DMS53 (cell line): Measurements from ENCODE around the gene NKAPL.
A peak's percentile ranks its signal among the peaks of the same experiment; 100 is the strongest.

Experiments used
- DNase-seq: peaks from one replicate; lab custom pipeline; 2025; lab: John Stamatoyannopoulos, UW

The NKAPL gene

DNA sequence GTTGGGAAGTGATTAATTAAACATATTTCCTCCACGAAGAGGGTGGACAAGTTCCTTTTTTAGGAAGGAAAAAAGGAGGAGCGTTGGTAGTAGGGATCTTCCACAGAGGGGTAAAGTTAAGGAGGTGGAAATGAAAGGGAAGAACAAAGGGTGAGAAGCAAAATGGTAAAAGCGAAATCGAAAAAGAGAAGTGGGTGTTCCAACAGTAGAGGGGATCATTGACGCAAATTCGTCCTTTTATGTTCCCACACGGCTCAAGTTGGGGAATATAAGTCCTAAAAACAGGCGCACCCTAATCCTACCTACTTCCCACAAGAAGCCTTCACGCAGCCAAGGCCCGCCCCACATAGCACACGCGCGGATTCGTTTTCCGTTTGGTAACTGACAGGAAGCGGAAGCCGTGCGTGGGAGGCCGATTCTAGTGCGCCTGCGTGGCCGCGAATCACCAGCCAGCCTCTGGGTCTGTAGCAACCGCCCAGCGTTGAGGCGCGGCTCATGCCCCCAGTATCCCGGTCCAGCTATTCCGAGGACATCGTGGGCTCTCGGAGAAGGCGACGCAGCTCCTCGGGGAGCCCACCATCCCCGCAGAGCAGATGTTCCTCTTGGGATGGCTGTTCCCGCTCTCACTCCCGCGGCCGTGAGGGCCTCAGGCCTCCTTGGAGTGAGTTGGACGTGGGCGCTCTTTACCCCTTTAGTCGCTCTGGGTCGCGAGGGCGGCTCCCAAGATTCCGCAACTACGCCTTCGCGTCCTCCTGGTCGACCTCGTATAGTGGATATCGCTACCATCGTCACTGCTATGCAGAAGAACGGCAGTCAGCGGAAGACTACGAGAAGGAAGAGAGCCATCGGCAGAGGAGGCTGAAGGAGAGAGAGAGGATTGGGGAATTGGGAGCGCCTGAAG is at the start of gene NKAPL:
NKAPL (plus strand) TSS at position 421 of the 901 bp plus-strand sequence; CDS start at position 496, 75 bp downstream.
- DNase-seq, result no peak

GRCh38 chr6:28209753-28210535 is 49.2 kb upstream of the NKAPL start:
- DNase-seq, result no peak

GRCh38 chr6:28211840-28212509 is 47.1 kb upstream of the NKAPL start:
- DNase-seq, result no peak

DNA sequence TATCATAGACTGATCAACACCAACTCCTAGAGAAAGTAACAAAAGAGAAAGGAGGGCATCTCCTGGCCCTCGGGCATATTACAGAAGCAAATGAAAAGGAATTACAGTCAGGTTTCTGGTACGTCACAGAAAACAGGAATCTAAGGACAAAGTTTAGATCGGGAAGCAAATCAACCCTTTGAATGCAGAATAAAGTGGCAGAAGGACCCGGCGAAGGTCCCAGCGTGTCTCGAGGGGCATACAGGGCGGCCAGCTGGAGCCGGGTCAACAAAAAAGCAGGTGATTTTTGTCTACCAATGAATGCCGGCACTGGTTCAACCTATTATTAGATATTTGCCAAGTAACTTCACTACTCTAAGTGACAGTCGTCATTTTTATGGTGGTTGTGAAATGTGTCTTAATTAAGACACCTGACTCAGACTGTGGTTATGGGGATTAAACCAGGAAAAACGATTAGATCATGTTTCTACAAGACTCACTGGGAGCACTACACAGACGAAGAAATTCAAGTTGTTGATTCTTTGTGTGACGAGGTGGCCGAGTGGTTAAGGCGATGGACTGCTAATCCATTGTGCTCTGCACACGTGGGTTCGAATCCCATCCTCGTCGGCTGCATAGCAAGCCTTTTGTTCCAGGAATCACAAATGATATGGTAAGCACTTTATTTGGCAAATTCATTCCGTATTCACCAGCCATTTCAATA is 46.4 kb upstream of the NKAPL start:
- DNase-seq, result peak; percentile 91

DNA sequence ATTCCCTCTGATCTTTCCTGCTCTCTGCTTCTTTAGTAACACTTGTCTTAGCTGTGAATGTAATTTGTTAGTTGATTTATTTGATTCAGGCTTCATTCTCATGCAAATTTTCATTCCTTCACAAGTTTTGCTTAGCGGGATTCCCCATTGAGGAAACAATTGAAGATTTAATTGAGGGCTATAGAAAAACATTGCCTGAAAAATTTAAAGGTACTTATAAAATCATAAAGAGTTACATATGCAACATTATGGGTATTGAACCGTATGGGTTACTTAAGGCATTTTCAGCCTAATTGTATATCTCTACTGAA is 45.9 kb upstream of the NKAPL start:
- no peak for DNase-seq

DNA sequence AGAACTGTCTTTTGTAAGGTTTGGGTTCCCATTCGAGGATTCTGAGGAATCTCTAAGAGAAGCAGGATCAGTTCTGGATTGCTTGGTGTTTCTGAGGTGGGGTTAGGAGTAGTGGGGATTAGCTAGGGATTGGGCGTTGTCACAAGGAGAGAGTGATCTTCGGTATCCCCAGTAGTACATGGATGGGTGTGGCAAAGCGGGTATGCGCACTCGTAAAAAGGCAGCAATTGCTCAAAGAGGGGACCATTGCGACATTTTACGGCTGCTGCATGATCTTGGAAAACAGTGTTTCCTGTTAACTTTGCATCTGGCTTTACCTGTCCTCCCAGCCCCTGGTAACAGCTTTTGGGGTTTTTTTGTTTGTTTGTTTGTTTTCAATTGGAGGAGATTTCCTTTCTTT is 43.7 kb upstream of the NKAPL start:
- no peak for DNase-seq

GRCh38 chr6:28217890-28218289 is 41.2 kb upstream of the NKAPL start:
- DNase-seq, result no peak

GRCh38 chr6:28218312-28219248 is 40.5 kb upstream of the NKAPL start:
- DNase-seq, result peak; percentile 91

- DNase-seq, result no peak
Observed at GRCh38 chr6:28220257-28221133, 38.6 kb upstream of the NKAPL start.

DNA sequence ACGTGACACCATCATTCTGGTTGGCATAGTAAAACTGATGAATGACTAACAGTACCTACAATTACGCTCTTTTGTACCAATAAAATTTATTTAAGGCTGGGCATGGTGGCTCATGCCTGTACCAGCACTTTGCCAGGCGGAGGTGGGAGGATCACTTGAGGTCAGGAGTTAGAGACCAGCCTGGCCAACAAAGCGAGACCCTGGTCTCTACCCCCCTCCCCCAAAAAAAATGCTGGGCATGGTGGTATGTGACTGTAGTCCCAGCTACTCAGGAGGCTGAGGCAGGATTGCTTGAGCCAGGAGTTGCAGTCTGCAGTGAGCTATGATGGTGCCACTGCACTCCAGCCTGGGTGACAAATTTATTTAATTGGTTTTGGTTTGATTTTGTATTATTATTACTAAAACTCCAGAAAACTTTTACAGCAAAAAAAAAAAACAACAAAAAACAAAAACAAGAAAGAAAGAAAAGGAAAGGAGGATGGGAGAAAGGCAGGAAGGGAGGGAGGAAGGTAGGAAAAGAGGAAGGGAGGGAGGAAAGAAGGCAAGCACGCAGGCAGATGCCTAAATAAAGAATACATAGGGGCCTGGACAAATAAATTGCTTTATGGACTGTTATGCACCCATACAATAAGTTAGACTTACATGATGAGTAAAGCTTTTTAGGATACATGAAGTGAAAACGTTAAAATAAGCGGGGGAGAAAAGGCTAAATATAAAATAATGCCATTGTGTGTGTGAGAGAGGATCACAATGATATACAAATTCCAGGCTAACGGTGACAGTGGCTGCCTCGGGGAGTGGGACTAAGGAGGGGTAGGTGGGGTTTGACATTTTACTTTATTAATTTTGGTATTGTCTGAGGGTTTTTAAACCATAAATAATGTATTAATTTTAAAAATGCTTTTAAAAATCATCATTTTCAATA is 34.7 kb upstream of the NKAPL start:
- no peak for DNase-seq

- DNase-seq, result peak; percentile 94
Observed at GRCh38 chr6:28225056-28225834, 33.9 kb upstream of the NKAPL start, which contains the start of gene ZSCAN9. TSS of gene ZSCAN9 (plus strand) at chr6:28225275. CDS start at chr6:28227085, 1,810 bp downstream.

DNA sequence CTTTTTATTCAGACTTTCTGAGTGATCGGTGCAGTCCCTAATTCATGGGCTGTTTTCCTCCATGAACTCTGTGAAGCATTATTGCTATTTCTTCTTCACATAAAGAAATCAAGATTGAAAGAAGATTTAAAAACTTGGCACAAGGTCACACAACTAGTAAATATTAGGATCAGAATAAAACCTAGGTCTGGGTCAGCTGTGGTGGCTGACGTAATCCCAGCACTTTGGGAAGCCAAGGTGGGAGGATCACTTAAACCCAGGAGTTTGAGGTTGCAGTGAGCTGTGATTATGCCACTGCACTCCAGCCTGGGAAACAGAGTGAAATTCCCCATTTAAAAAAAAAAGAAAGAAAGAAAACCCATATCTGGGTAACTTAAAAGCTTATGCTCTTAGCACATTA is 32.6 kb upstream of the NKAPL start:
- no peak for DNase-seq

DNA sequence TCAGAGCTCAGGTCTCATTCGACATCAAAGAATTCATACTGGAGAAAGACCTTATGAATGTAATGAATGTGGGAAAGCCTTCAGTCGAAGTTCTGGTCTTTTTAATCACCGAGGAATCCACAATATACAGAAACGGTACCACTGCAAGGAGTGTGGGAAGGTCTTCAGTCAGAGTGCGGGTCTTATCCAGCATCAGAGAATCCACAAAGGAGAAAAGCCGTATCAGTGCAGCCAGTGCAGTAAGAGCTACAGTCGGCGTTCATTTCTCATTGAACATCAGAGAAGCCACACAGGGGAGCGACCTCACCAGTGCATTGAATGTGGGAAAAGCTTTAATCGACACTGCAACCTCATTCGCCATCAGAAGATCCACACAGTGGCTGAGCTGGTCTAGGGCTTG is 26.3 kb upstream of the NKAPL start:
- DNase-seq, result no peak

- DNase-seq, result no peak
Observed at GRCh38 chr6:28235912-28236452, 23.1 kb upstream of the NKAPL start.

GRCh38 chr6:28239636-28240035 is 19.5 kb upstream of the NKAPL start:
- no peak for DNase-seq

- no peak for DNase-seq
Observed at GRCh38 chr6:28240471-28240870, 18.6 kb upstream of the NKAPL start.

DNA sequence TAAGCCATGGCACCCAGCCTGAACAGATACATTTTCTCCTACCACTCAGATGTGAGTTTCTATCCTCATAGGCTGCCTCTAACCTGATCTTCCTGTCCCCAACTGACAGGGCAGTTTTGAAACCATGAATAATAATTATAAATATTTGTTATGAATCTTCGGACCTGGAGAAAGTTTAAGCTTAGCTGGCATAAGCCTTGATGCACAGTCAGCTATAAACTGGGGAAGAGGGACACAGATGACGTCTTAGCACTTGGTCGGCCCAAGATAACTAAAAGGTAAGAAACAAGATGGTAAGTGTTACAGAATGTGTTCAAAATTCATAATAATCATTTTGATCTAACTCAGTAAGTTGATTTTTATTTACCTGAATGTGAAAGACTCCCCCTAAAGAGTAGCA is 15.2 kb upstream of the NKAPL start:
- no peak for DNase-seq
